Measurements from ENCODE around the gene RAB37.

Gene RAB37

GRCh38 chr17:74728702-74729075 lies 8.4 kb upstream of the RAB37 start:
- no peak for DNase-seq

- no peak for DNase-seq
Measured at GRCh38 chr17:74729368-74729767, 7.7 kb upstream of the RAB37 start.

GRCh38 chr17:74729866-74730265 lies 7.2 kb upstream of the RAB37 start:
- no peak for DNase-seq

GRCh38 chr17:74730491-74731346 lies 6.3 kb upstream of the RAB37 start:
- peak; percentile 73 for DNase-seq

GRCh38 chr17:74731347-74731605 lies 5.8 kb upstream of the RAB37 start:
- DNase-seq: no peak

- no peak for DNase-seq
Measured at GRCh38 chr17:74732042-74732867, 4.8 kb upstream of the RAB37 start.

GRCh38 chr17:74733365-74734122 lies 3.5 kb upstream of the RAB37 start:
- no peak for DNase-seq

GRCh38 chr17:74734256-74734655 lies 2.8 kb upstream of the RAB37 start:
- DNase-seq: no peak

- peak; percentile 52 for DNase-seq
Measured at GRCh38 chr17:74737299-74738050, 419 bp downstream of the RAB37 start.

- DNase-seq: peak; percentile 83
Measured at GRCh38 chr17:74738051-74738996, 1.3 kb downstream of the RAB37 start.

GRCh38 chr17:74739227-74739831 lies 2.3 kb downstream of the RAB37 start:
- DNase-seq: no peak

- no peak for DNase-seq
Measured at GRCh38 chr17:74740173-74740572, 3.1 kb downstream of the RAB37 start.

- DNase-seq: no peak
Measured at GRCh38 chr17:74740641-74741387, 3.8 kb downstream of the RAB37 start.

- peak; percentile 59 for DNase-seq
Measured at GRCh38 chr17:74742153-74742515, 5.1 kb downstream of the RAB37 start.

GRCh38 chr17:74742978-74743545 lies 6.0 kb downstream of the RAB37 start:
- DNase-seq: no peak

- DNase-seq: no peak
Measured at GRCh38 chr17:74743755-74744154, 6.7 kb downstream of the RAB37 start.

- DNase-seq: no peak
Measured at GRCh38 chr17:74744349-74744713, 7.3 kb downstream of the RAB37 start.

- DNase-seq: peak; percentile 86
Measured at GRCh38 chr17:74744714-74745547, 7.9 kb downstream of the RAB37 start.

GRCh38 chr17:74745548-74746177 lies 8.6 kb downstream of the RAB37 start:
- DNase-seq: no peak

All from CD4-positive, alpha-beta T cell treated with Interleukin-12 subunit alpha and Interleukin-12 subunit beta, for 1 hour (primary cell).